ENCODE measurements around the gene SERF2.
"Not testable (repeated sequence)": the region's sequence is repeated elsewhere in the genome, so short reads cannot be mapped to it uniquely, and the experiment has no call there.

SERF2 gene

GRCh38 chr15:43828061-43828657 is 36.0 kb downstream of the SERF2 start:
- H3K9ac ChIP-seq (ENCODE audit: low read depth in 1 of 2, low read length in 2 of 2) = no peak overlapping the region
- no peaks in the 10 kb centered on the region for H3K27me3 ChIP-seq (ENCODE audit: control insufficient read depth in 2 of 2, insufficient read depth in 2 of 2, low read length in 2 of 2)
- H3K36me3 ChIP-seq (ENCODE audit: control insufficient read depth in 2 of 2, insufficient read depth in 2 of 2, low read length in 2 of 2) = no peaks in the 10 kb centered on the region
- H3K4me3 ChIP-seq (ENCODE audit: low read length in 2 of 2) = peak overlapping the region; percentile 16 to 82
- no peaks in the 10 kb centered on the region for H3K9me3 ChIP-seq (ENCODE audit: control insufficient read depth in 2 of 2, low read length in 2 of 2)
- peaks cover 12 to 22% of the 10 kb centered on the region in 2 donors for H3K4me1 ChIP-seq (ENCODE audit: control insufficient read depth in 2 of 2, insufficient read depth in 2 of 2, low read length in 2 of 2)
- H3K27ac ChIP-seq (ENCODE audit: low read depth in 2 of 2, low read length in 2 of 2) = no peak overlapping the region

- peaks cover 5 to 13% of the 10 kb centered on the region in 2 donors for H3K4me1 ChIP-seq (ENCODE audit: control insufficient read depth in 2 of 2, insufficient read depth in 2 of 2, low read length in 2 of 2)
- H3K27ac ChIP-seq (ENCODE audit: low read depth in 2 of 2, low read length in 2 of 2); H3K27me3 ChIP-seq (ENCODE audit: control insufficient read depth in 2 of 2, insufficient read depth in 2 of 2, low read length in 2 of 2); H3K9ac ChIP-seq (ENCODE audit: low read depth in 1 of 2, low read length in 2 of 2); H3K9me3 ChIP-seq (ENCODE audit: control insufficient read depth in 2 of 2, low read length in 2 of 2); H3K36me3 ChIP-seq (ENCODE audit: control insufficient read depth in 2 of 2, insufficient read depth in 2 of 2, low read length in 2 of 2); H3K4me3 ChIP-seq (ENCODE audit: low read length in 2 of 2): not testable (repeated sequence)
These were observed 37.9 kb downstream of the SERF2 start for GRCh38 chr15:43829951-43830540.

GRCh38 chr15:43830691-43831275 is 38.7 kb downstream of the SERF2 start:
- not testable (repeated sequence) for H3K4me3 ChIP-seq (ENCODE audit: low read length in 2 of 2); H3K9ac ChIP-seq (ENCODE audit: low read depth in 1 of 2, low read length in 2 of 2); H3K27ac ChIP-seq (ENCODE audit: low read depth in 2 of 2, low read length in 2 of 2); H3K27me3 ChIP-seq (ENCODE audit: control insufficient read depth in 2 of 2, insufficient read depth in 2 of 2, low read length in 2 of 2); H3K9me3 ChIP-seq (ENCODE audit: control insufficient read depth in 2 of 2, low read length in 2 of 2); H3K36me3 ChIP-seq (ENCODE audit: control insufficient read depth in 2 of 2, insufficient read depth in 2 of 2, low read length in 2 of 2)
- peaks cover 5 to 13% of the 10 kb centered on the region in 2 donors for H3K4me1 ChIP-seq (ENCODE audit: control insufficient read depth in 2 of 2, insufficient read depth in 2 of 2, low read length in 2 of 2)

GRCh38 chr15:43831519-43832052 is 39.5 kb downstream of the SERF2 start:
- H3K4me1 ChIP-seq (ENCODE audit: control insufficient read depth in 2 of 2, insufficient read depth in 2 of 2, low read length in 2 of 2); H3K9ac ChIP-seq (ENCODE audit: low read depth in 1 of 2, low read length in 2 of 2); H3K4me3 ChIP-seq (ENCODE audit: low read length in 2 of 2); H3K9me3 ChIP-seq (ENCODE audit: control insufficient read depth in 2 of 2, low read length in 2 of 2); H3K27me3 ChIP-seq (ENCODE audit: control insufficient read depth in 2 of 2, insufficient read depth in 2 of 2, low read length in 2 of 2); H3K36me3 ChIP-seq (ENCODE audit: control insufficient read depth in 2 of 2, insufficient read depth in 2 of 2, low read length in 2 of 2); H3K27ac ChIP-seq (ENCODE audit: low read depth in 2 of 2, low read length in 2 of 2): not testable (repeated sequence)

DNA sequence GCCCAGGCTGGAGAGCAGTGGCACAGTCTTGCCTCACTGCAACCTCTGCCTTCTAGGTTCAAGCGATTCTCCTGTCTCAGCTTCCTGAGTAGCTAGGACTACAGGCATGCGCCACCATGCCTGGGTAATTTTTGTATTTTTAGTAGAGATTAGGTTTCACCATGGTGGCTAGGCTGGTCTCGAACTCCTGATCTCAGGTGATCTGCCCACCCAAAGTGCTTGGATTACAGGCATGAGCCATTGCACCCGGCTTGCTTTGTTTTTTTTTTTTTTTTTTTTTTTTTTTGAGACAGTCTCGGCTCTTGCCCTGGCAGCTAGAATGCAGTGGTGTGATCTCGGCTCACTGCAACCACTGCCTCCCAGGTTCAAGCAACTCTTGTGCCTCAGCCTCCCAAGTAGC is 40.4 kb downstream of the SERF2 start:
- not testable (repeated sequence) for H3K4me1 ChIP-seq (ENCODE audit: control insufficient read depth in 2 of 2, insufficient read depth in 2 of 2, low read length in 2 of 2)

GRCh38 chr15:43845421-43845820 is 53.3 kb downstream of the SERF2 start:
- H3K27ac ChIP-seq (ENCODE audit: low read depth in 2 of 2, low read length in 2 of 2) = no peak overlapping the region
- H3K36me3 ChIP-seq (ENCODE audit: control insufficient read depth in 2 of 2, insufficient read depth in 2 of 2, low read length in 2 of 2) = peaks cover 2 to 4% of the 10 kb centered on the region in 2 donors
- H3K4me3 ChIP-seq (ENCODE audit: low read length in 2 of 2) = no peak overlapping the region
- H3K4me1 ChIP-seq (ENCODE audit: control insufficient read depth in 2 of 2, insufficient read depth in 2 of 2, low read length in 2 of 2) = no peaks in the 10 kb centered on the region
- no peaks in the 10 kb centered on the region for H3K9me3 ChIP-seq (ENCODE audit: control insufficient read depth in 2 of 2, low read length in 2 of 2)
- H3K9ac ChIP-seq (ENCODE audit: low read depth in 1 of 2, low read length in 2 of 2) = no peak overlapping the region
- H3K27me3 ChIP-seq (ENCODE audit: control insufficient read depth in 2 of 2, insufficient read depth in 2 of 2, low read length in 2 of 2) = no peaks in the 10 kb centered on the region

More for the DNA sequence above, 40.4 kb downstream of the SERF2 start:
- not testable (repeated sequence) for H3K9me3 ChIP-seq (ENCODE audit: control insufficient read depth in 2 of 2, low read length in 2 of 2); H3K9ac ChIP-seq (ENCODE audit: low read depth in 1 of 2, low read length in 2 of 2); H3K4me3 ChIP-seq (ENCODE audit: low read length in 2 of 2); H3K36me3 ChIP-seq (ENCODE audit: control insufficient read depth in 2 of 2, insufficient read depth in 2 of 2, low read length in 2 of 2); H3K27me3 ChIP-seq (ENCODE audit: control insufficient read depth in 2 of 2, insufficient read depth in 2 of 2, low read length in 2 of 2); H3K27ac ChIP-seq (ENCODE audit: low read depth in 2 of 2, low read length in 2 of 2)

All from mucosa of rectum (tissue), 2 donors.